A549 treated with dexamethasone at 1 μM for 4 hours (cell line): ENCODE measurements around the gene SHISAL1. TPM values are rescaled to one million over a fixed set of nuclear protein-coding genes. Genes with fewer than 3 reads are reported as not detected.

Experiments used
- total RNA-seq: library from RNA; stranded (reverse); fragments of 200-300 nt; extraction: Qiagen RNA extraction; gene quantifications from 5 replicates; pipeline ENCODE4 v1.2.3, GENCODE V29; 2022

The SHISAL1 gene
- total RNA-seq = 2.5 to 3.1 TPM (median 2.9 TPM) in 5 replicates

GRCh38 chr22:44312766-44313165 is at the start of gene SHISAL1:
TSS of gene SHISAL1 (minus strand) at chr22:44312951. CDS start at chr22:44300945, 12,006 bp downstream.

Other genes starting within 250 kb of the SHISAL1 start
- gene PARVG, start 132.0 kb downstream of the SHISAL1 start, total RNA-seq = not detected in 5 replicates
- 17.1 to 24.1 TPM (median 23.3 TPM) in 5 replicates for gene RTL6, start 185.3 kb upstream of the SHISAL1 start, total RNA-seq